Panc1 (cell line): ENCODE data around the gene GNA12. TPM values are rescaled to one million over a fixed set of nuclear protein-coding genes. Genes with fewer than 3 reads are reported as not detected.

Experiments
- ATAC-seq: fragments of 200-7000 bp; cut with Tn5 transposase; 2 replicates; pipeline ENCODE4 v1.9.1; 2020; ENCODE audit warnings: mild to moderate bottlenecking, moderate library complexity
- BruUV-seq: library from RNA; stranded (reverse); fragments of 400-500 nt; replicated peaks from 2 replicates; lab custom pipeline; 2021; lab: Mats Ljungman, UMichigan
- CTCF ChIA-PET: fragments of 300-600 bp; sonication (Branson Sonifier 250); formaldehyde crosslinking; loops from one replicate; lab custom pipeline; 2022; ENCODE audit warnings: antibody characterized with exemption; lab: Charles Lee
- POLR2A ChIA-PET: fragments of 300-600 bp; sonication (Branson Sonifier 250); formaldehyde crosslinking; loops from one replicate; lab custom pipeline; 2022; ENCODE audit warnings: antibody characterized with exemption; lab: Charles Lee
- DNase-seq: peaks from one replicate; pipeline ENCODE4 v3.0.0-alpha.2; 2010; ENCODE audit warnings: low read depth, low spot score
- H3K27ac ChIP-seq: 2 replicates; pipeline ENCODE4 v1.5.1; 2011; ENCODE audit warnings: mild to moderate bottlenecking, low read length, inconsistent platforms
- H3K27me3 ChIP-seq: fragments of 200-500 bp; sonication (Bioruptor generic); 2 replicates; pipeline ENCODE4 v1.6.0; 2014; ENCODE audit warnings: low read length, inconsistent platforms; ENCODE audit not compliant: control insufficient read depth, insufficient read depth
- H3K36me3 ChIP-seq: fragments of 200-500 bp; sonication (Bioruptor generic); 2 replicates; pipeline ENCODE4 v1.5.1; 2014; ENCODE audit warnings: inconsistent platforms, mild to moderate bottlenecking, low read length, moderate library complexity; ENCODE audit not compliant: control insufficient read depth, insufficient read depth
- H3K4me1 ChIP-seq: 2 replicates; pipeline ENCODE4 v1.5.1; 2011; ENCODE audit warnings: inconsistent platforms, mild to moderate bottlenecking, low read length, moderate library complexity; ENCODE audit not compliant: control insufficient read depth, insufficient read depth
- H3K4me3 ChIP-seq, 2 experiments: 2 replicates each; pipeline ENCODE4 v1.5.1; 2011 to 2012; ENCODE audit warnings: low read depth in 2 of 2, low read length in 2 of 2, mild to moderate bottlenecking in 2 of 2, inconsistent platforms in 1 of 2, moderate library complexity in 1 of 2
- H3K9me3 ChIP-seq: fragments of 200-500 bp; sonication (Bioruptor generic); 2 replicates; pipeline ENCODE4 v1.5.1; 2014; ENCODE audit warnings: low read depth, mild to moderate bottlenecking, inconsistent platforms, low read length, moderate library complexity; ENCODE audit not compliant: control insufficient read depth, insufficient read depth
- CTCF ChIP-seq: fragments of 450-650 bp; IDR thresholded peaks from 2 replicates; pipeline ENCODE4 v1.5.1; 2017; ENCODE audit warnings: mild to moderate bottlenecking
- POLR2AphosphoS5 ChIP-seq: IDR thresholded peaks from 2 replicates; pipeline ENCODE4 v1.6.1; 2012; ENCODE audit warnings: mild to moderate bottlenecking, low read depth, low read length, moderate library complexity
- SIN3A ChIP-seq: IDR thresholded peaks from 2 replicates; pipeline ENCODE4 v1.6.1; 2012; ENCODE audit warnings: low read depth, mild to moderate bottlenecking, low read length, moderate library complexity, borderline replicate concordance; ENCODE audit not compliant: insufficient read depth
- TCF7L2 ChIP-seq: IDR thresholded peaks from 2 replicates; pipeline ENCODE4 v1.6.1; 2011; ENCODE audit warnings: mild to moderate bottlenecking, low read depth, low read length, inconsistent platforms
- in situ Hi-C: cut with HindIII; loops from 2 replicates; pipeline ENCODE4 v1.10.0; 2016; ENCODE audit warnings: low sequenced_read_pairs, low pct_unique_long_range_greater_than_20kb
- intact Hi-C: fragments of 100-400 bp; cut with micrococcal nuclease; formaldehyde crosslinking; loops from one replicate; pipeline ENCODE4 v1.10.0; 2022; ENCODE audit not compliant: unreplicated experiment
- total RNA-seq: library from RNA; stranded (reverse); gene quantifications from one replicate; pipeline ENCODE4 v1.2.1, GENCODE V29; 2021; ENCODE audit not compliant: unreplicated experiment
- TF ChIP-seq, protein P1 (sequence below), 2 experiments: IDR thresholded peaks; 2 replicates each; pipeline ENCODE4 v1.6.1; 2011 to 2012; ENCODE audit warnings: low read depth in 2 of 2, control low read depth in 1 of 2, low read length in 1 of 2, mild to moderate bottlenecking in 1 of 2, moderate library complexity in 1 of 2; ENCODE audit not compliant: insufficient read depth in 1 of 2

The GNA12 gene
- total RNA-seq, 1 experiment from 2014 or later, result 139 TPM

GRCh38 chr7:2841907-2842306 is 2.2 kb downstream of the GNA12 start:
- BruUV-seq, result no TSS peak
- ChIA-PET CTCF (interaction anchor here (0.6 kb wide), 1 partner anchor 135 kb away, joined by 3 read pairs; no protein-coding TSS in a partner anchor), POLR2A (no interaction called here)
- Histone ChIP-seq H3K4me1 (peaks cover 45% of the 10 kb centered on the region), H3K27ac (peak overlapping the region; percentile 58), H3K4me3 (peak overlapping the region in 1 of 2 experiments; percentile 69; a peak in 2 of 4 replicates), H3K36me3 (no peaks in the 10 kb centered on the region; the same call in none of the 2 replicates), H3K9me3 (no peaks in the 10 kb centered on the region), H3K27me3 (no peaks in the 10 kb centered on the region)
- ATAC-seq (no peak), DNase-seq (no peak)
- intact Hi-C loops, result no loop called here
- in situ Hi-C loops, result no loop called here
- TF ChIP-seq SIN3A, result 0 out of 2 replicates have a peak, but pooled peaks have one; percentile 4
- TF ChIP-seq TCF7L2, result no peak

GRCh38 chr7:2840458-2840857 is 3.6 kb downstream of the GNA12 start:
- TF ChIP-seq CTCF, result no peak
- TF ChIP-seq, protein P1, sequence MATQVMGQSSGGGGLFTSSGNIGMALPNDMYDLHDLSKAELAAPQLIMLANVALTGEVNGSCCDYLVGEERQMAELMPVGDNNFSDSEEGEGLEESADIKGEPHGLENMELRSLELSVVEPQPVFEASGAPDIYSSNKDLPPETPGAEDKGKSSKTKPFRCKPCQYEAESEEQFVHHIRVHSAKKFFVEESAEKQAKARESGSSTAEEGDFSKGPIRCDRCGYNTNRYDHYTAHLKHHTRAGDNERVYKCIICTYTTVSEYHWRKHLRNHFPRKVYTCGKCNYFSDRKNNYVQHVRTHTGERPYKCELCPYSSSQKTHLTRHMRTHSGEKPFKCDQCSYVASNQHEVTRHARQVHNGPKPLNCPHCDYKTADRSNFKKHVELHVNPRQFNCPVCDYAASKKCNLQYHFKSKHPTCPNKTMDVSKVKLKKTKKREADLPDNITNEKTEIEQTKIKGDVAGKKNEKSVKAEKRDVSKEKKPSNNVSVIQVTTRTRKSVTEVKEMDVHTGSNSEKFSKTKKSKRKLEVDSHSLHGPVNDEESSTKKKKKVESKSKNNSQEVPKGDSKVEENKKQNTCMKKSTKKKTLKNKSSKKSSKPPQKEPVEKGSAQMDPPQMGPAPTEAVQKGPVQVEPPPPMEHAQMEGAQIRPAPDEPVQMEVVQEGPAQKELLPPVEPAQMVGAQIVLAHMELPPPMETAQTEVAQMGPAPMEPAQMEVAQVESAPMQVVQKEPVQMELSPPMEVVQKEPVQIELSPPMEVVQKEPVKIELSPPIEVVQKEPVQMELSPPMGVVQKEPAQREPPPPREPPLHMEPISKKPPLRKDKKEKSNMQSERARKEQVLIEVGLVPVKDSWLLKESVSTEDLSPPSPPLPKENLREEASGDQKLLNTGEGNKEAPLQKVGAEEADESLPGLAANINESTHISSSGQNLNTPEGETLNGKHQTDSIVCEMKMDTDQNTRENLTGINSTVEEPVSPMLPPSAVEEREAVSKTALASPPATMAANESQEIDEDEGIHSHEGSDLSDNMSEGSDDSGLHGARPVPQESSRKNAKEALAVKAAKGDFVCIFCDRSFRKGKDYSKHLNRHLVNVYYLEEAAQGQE (IDR thresholded peaks at IDR 0.05; ENCODE audit: insufficient read depth in 1 of 2, low read depth in 2 of 2, low read length in 1 of 2), result no peak
- no peak for TF ChIP-seq SIN3A
- no peak for TF ChIP-seq POLR2AphosphoS5
- TF ChIP-seq TCF7L2, result no peak
- CTCF ChIA-PET, result no interaction called here

More at GRCh38 chr7:2840458-2840857, 3.6 kb downstream of the GNA12 start:
- no TSS peak for BruUV-seq
- no peak for ATAC-seq
- Histone ChIP-seq H3K4me3 (no peak overlapping the region), H3K36me3 (no peaks in the 10 kb centered on the region; the same call in none of the 2 replicates), H3K27me3 (no peaks in the 10 kb centered on the region), H3K9me3 (no peaks in the 10 kb centered on the region), H3K4me1 (peaks cover 45% of the 10 kb centered on the region), H3K27ac (peak overlapping the region; percentile 19; the same call in 1 of the 2 replicates)
- intact Hi-C loops, result no loop called here
- no peak for DNase-seq
- in situ Hi-C loops, result no loop called here
- POLR2A ChIA-PET, result interaction anchor here (0.9 kb wide), 1 partner anchor 9 kb away, joined by 10 read pairs; no protein-coding TSS in a partner anchor
